ENCODE measurements around the gene SSX5. TPM values are rescaled to one million over a fixed set of nuclear protein-coding genes. Genes with fewer than 3 reads are reported as not detected.
"Not testable (repeated sequence)": the region's sequence is repeated elsewhere in the genome, so short reads cannot be mapped to it uniquely, and the experiment has no call there.

The SSX5 gene, protein sequence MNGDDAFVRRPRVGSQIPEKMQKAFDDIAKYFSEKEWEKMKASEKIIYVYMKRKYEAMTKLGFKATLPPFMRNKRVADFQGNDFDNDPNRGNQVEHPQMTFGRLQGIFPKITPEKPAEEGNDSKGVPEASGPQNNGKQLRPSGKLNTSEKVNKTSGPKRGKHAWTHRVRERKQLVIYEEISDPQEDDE
- total RNA-seq (2014; rRNA removed; shearing (Covaris generic)), result not detected in 2 replicates

DNA sequence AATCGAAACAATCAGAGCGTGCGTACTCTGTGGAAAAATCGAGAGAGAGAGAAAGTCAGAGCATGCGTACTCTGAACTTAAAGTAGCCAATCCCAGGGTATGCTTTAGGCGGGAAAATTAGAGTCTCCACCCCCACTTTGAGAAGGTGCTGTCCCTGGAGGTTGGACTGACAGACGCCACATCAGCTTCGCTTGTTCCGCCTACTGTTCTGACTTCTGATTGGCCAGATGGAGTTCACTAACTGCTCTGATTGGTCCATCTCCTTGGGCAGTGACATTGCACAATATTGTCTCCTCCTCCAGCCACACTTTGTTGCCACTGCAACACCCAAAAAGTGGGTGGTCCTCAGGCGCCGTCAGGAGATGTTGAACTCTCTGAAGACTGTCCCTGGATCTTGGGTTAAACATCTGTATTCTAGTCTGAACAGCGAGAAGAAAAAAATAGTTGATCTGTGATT lies at the start of gene SSX5:
SSX5 (minus strand) TSS at position 51 of the 457 bp plus-strand sequence. CDS start 1,437 bp downstream, outside the sequence.
- no peak for DNase-seq (ENCODE audit: low spot score)
- in situ Hi-C loops (cut with HindIII; ENCODE audit: low sequenced_read_pairs), result no loop called here

DNA sequence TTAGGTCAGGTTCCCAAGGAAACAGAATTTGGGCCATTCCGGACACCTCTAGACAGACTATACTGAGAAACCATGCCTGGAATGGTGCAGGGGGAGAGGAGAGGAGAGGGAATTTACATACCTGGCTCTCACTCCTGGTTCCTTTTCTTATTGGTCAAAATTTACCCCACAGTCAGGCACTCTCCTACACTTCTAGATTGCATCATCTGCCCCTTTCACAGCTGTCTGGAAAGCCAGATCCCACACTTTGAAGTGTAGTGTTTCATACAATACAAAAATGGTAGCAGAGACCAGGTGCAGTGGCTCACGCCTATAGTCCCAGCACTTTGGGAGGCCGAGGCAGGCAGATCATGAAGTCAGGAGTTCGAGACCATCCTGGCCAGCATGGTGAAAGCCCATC lies 27.6 kb upstream of the SSX5 start:
- DNase-seq (ENCODE audit: low spot score); in situ Hi-C loops (cut with HindIII; ENCODE audit: low sequenced_read_pairs): not testable (repeated sequence)

DNA sequence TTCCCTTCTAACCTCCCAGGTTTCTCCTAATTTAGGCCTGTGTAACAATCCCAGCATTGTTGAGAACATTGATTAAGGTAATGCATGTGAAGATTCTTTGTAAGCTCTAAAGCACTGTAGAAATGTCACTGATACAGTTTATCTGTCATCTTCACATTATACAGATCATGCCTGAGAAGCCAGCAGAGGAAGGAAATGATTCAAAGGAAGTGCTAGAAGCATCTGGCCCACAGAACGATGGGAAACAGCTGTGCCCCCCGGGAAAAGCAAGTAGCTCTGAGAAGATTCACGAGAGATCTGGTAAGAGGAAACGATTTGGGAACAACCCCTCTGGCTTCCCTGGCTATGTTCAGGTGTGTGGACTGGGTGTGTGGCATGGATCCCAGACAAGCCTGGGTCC lies 17.7 kb upstream of the SSX5 start:
- DNase-seq (ENCODE audit: low spot score); in situ Hi-C loops (cut with HindIII; ENCODE audit: low sequenced_read_pairs): not testable (repeated sequence)

DNA sequence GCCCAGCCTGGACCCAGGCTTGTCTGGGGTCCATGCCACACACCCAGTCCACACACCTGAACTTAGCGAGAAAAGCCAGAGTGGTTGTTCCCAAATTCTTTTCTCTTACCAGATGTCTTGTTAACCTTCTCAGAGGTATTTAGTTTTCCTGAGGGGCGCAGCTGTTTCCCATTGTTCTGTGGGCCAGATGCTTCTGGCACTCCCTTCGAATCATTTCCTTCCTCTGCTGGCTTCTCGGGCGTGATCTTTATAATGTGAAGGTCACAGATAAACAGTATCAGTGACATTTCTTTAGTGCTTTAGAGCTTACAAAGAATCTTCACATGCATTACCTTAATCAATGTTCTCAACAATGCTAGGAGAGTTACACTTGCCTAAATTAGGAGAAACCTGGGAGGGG lies 6.6 kb downstream of the SSX5 start:
- DNase-seq (ENCODE audit: low spot score); in situ Hi-C loops (cut with HindIII; ENCODE audit: low sequenced_read_pairs): not testable (repeated sequence)

DNA sequence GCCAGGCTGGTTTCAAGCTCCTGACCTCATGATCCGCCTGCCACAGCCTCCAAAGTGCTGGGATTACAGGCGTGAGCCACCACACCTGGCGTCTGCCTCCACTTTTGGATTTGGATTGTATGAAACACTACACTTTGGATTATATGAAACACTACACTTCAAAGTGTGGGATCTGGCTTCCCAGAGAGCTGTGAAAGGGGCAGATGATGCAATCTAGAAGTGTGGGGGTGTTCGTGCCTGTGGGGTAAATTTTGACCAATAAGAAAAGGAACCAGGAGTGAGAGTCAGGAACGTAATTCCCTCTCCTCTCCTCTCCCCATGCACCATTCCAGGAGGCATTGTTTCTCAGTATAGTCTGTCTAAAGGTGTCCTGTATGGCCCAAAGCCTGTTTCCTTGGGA lies 14.7 kb downstream of the SSX5 start:
- DNase-seq (ENCODE audit: low spot score); in situ Hi-C loops (cut with HindIII; ENCODE audit: low sequenced_read_pairs): not testable (repeated sequence)

DNA sequence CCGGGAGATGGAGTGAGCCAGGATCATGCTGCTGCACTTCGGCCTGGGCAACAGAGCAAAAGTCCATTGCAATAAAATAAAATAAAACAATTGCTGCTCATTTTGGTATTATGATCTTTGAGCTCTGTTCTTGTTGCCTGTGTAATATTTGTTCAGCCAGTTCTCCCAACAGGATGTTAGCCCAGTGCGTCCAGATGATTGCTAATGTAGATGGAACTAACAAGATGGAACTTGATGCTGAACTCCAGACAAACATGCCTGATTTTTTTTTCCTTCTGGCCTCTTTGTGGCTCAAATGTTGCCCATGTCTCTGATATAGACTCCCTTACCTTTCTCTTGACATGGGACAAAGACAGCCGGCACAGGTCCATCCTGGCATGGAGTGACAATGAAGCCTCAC lies 15.8 kb downstream of the SSX5 start:
- no peak for DNase-seq (ENCODE audit: low spot score)
- in situ Hi-C loops (cut with HindIII; ENCODE audit: low sequenced_read_pairs), result no loop called here

DNA sequence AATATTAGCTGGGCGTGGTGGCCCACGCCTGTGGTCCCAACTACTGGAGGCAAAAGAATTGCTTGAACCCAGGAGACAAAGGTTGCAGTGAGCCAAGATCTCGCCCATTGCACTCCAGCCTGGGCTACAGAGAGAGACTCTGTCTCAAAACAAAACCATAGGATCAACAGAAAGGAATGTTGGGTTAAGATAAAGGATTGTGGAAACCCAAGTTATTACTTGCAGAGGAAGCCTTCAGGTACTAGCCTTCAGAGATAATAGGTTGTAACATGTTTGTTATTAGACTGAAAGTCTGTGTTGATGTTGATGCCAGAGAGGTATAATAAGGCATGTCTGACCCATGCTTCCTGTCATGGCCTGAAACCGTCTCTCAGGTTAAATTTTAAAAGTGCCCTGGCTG lies 16.9 kb downstream of the SSX5 start:
- in situ Hi-C loops (cut with HindIII; ENCODE audit: low sequenced_read_pairs), result no loop called here
- DNase-seq (ENCODE audit: low spot score), result no peak

DNA sequence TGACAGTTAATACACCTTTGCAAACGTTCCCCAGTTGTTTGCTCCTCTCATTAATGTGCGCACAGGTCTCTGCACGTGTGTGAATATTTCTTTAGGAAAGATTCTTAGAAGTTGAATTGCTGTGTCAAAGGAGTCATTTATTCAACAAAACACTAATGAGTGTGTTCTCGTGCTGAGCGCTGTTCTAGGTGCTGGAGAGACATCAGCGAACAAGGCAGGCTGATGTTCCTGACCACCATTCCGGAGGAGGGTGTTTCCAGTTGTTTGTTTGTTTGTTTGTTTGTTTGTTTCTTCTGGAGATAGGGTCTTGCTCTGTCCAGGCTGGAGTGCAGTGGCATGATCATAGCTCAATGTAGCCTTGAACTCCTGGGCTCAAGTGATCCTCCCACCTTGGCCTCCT lies 30.3 kb downstream of the SSX5 start:
- in situ Hi-C loops (cut with HindIII; ENCODE audit: low sequenced_read_pairs); DNase-seq (ENCODE audit: low spot score): not testable (repeated sequence)

DNA sequence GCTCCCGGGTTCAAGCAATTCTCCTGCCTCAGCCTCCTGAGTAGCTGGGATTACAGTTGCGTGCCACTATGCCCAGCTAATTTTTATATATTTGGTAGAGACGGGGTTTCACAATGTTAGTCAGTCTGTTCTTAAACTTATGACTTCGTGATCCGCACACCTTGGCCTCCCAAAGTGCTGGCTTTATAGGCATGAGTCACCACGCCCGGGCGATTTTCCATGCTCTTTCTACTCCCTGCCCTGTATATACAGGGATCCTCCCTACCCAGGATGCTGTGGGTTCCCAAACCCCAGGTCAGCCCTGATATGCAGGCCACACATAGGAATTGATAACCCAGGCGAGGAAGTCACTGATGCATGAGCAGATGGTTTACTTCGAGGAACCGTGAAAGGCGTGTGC lies 31.4 kb downstream of the SSX5 start:
- in situ Hi-C loops (cut with HindIII; ENCODE audit: low sequenced_read_pairs), result no loop called here
- no peak for DNase-seq (ENCODE audit: low spot score)

DNA sequence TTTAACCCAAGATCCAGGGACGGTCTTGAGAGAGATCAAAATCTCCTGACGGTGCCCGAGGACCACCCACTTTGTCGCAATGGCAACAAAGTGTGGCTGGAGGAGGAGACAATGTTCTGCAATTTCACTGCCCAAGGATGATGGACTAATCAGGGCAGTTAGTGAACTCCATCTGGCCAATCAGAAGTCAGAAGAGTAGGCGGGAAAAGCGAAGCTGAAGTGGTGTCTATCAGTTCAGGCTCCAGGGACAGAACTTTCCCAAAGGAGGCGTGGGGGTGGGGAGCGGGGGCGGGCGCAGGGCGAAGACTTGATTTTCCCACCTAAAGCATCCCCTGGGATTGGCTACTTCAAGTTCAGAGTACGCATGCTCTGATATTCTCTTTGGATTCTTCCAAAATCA lies 40.6 kb downstream of the SSX5 start:
- no peak for DNase-seq (ENCODE audit: low spot score)
- in situ Hi-C loops (cut with HindIII; ENCODE audit: low sequenced_read_pairs), result no loop called here

DNA sequence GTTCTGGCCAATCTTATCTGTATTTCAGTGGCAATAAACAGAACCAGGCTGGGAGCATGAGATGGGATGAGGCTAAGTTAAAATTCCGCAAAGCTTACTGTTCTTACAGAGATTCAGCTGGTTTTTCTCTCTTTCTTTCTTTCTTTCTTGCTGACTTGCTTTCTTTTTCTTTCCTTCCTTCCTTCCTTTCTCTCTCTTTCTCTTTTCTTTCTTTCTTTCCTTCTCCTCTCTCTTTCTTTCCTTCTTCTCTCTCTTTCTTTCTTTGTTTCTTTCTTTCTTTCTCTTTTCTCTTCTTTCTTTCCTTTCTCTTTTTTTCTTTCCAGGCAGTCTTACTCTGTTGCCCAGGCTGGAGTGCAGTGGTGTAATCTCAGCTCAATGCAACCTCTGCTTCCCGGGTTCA lies 41.8 kb downstream of the SSX5 start:
- in situ Hi-C loops (cut with HindIII; ENCODE audit: low sequenced_read_pairs), result no loop called here
- no peak for DNase-seq (ENCODE audit: low spot score)

DNA sequence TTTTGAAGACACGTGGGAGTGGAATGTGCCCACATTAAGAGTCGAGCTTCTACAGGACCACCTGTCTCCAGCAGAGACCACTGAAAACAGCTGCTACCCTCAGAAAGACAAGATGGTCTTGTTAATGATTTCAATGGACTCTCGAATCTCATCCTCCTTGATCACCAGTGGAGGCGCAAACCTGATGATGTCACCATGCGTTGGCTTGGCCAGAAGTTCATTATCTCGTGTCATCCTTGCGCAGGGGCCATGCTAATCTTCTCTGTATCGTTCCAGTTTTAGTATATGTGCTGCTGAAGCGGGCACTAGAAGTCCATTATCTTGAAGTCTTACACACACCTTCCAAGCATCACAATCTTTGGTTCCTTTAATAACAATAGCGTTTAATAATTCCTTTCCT lies 42.8 kb downstream of the SSX5 start:
- in situ Hi-C loops (cut with HindIII; ENCODE audit: low sequenced_read_pairs), result no loop called here

DNA sequence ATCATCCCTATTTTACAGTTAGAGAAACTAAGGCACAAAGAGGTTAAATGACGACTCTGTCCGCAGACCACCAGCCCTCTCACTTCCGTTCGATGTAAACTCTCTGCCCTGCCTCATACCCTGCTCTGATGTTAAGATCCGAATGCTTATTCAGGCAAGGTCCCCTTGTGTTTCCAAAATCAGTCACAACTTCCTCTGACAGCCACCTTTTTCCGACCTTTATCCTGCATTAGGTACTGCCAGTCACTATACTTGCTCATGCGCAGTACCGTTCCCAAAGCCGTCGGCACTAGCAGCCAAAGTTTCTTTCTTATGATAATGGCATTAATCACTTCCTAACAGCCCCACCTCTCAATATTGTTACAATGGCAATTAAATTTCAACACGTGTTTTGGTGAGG lies 53.9 kb downstream of the SSX5 start:
- DNase-seq (ENCODE audit: low spot score); in situ Hi-C loops (cut with HindIII; ENCODE audit: low sequenced_read_pairs): not testable (repeated sequence)

More for the DNA sequence above, 42.8 kb downstream of the SSX5 start:
- no peak for DNase-seq (ENCODE audit: low spot score)

DNA sequence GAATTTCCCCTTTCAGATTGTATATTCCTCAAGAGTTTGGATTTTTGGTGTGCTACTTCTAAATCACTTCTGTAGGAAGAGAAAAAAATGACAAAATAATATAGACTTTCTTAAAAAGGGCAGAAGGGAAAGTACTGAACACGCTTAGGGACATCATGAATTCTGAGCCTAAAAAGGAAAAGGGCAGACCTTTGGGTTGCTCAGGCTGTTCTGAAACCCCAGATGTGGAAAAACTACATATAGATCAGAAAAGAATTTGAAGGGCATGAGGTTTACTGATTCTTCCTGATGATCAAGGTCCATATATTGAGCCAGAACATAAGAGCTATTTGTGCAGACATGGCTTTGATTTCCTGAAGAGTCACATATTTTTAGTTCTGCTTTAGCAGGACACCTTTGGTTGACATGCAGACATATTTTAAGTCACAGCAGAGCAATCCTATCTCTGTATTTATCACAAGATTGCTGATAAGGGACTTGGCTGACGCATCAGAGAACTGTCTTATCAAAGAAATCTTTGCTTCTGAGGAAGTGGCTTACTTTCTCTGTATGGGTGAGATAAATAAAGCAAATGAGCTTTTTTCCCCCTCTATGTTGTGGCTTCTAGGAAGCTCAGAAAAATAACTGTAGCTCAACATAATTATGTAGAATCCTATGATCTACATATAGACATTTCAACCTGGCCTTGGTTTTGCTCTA lies 54.6 kb downstream of the SSX5 start:
- in situ Hi-C loops (cut with HindIII; ENCODE audit: low sequenced_read_pairs); DNase-seq (ENCODE audit: low spot score): not testable (repeated sequence)

DNA sequence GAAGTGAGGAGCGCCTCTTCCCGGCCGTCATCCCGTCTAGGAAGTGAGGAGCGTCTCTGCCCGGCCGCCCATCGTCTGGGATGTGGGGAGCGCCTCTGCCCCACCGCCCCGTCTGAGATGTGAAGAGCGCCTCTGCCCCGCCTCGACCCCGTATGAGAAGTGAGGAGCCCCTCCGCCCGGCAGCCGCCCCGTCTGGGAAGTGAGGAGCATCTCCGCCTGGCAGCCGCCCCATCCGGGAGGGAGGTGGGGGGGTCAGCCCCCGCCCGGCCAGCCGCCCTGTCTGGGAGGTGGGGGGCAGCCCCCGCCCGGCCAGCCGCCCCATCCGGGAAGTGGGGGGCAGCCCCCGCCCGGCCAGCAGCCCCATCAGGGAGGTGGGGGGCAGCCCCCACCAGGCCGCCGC lies 57.5 kb downstream of the SSX5 start:
- in situ Hi-C loops (cut with HindIII; ENCODE audit: low sequenced_read_pairs); DNase-seq (ENCODE audit: low spot score): not testable (repeated sequence)

Other genes starting within 250 kb of the SSX5 start
- gene ZNF182, start 192.8 kb downstream of the SSX5 start, total RNA-seq (2014; rRNA removed; shearing (Covaris generic)), result 5.0 and 7.9 TPM in 2 replicates
- not detected in 2 replicates for gene SPACA5, start 189.8 kb downstream of the SSX5 start, total RNA-seq (2014; rRNA removed; shearing (Covaris generic))
- 0.12 TPM in 1 of 2 replicates, not detected in the other for gene ZNF630, start 125.2 kb downstream of the SSX5 start, total RNA-seq (2014; rRNA removed; shearing (Covaris generic))
- gene SPACA5B, start 66.2 kb downstream of the SSX5 start, total RNA-seq (2014; rRNA removed; shearing (Covaris generic)), result not detected in 2 replicates
- gene SSX1, start 58.6 kb upstream of the SSX5 start, total RNA-seq (2014; rRNA removed; shearing (Covaris generic)), result not detected in 2 replicates
- gene SSX3, start 159.9 kb upstream of the SSX5 start, total RNA-seq (2014; rRNA removed; shearing (Covaris generic)), result not detected in 2 replicates
- not detected in 2 replicates for gene SSX4, start 186.7 kb upstream of the SSX5 start, total RNA-seq (2014; rRNA removed; shearing (Covaris generic))
- gene SSX4B, start 215.2 kb upstream of the SSX5 start, total RNA-seq (2014; rRNA removed; shearing (Covaris generic)), result not detected in 2 replicates